ENCODE results near the gene RPLP2. TPM values are rescaled to one million over a fixed set of nuclear protein-coding genes. Genes with fewer than 3 reads are reported as not detected.

RPLP2 gene
- total and polyA plus RNA-seq, 2 donors (not counting 1 experiment from before 2014, with no cell fraction given), result 525 to 3,947 TPM

DNA sequence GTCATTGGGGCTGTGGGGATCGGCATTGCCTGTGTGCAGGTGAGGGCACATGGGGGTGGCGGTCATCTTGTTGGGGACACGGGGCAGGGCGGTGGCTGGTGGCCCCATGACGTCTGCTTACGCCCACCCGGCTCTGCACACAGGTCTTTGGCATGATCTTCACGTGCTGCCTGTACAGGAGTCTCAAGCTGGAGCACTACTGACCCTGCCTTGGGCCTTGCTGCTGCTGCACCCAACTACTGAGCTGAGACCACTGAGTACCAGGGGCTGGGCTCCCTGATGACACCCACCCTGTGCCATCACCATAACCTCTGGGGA, 28.2 kb downstream of the RPLP2 start:
- WGBS (ENCODE audit: insufficient coverage), result 92% methylated on average over 8 of the region's 8 CpGs
- no peak for TF ChIP-seq EZH2 (IDR thresholded peaks at IDR 0.05; ENCODE audit: borderline replicate concordance, insufficient read depth, low read depth, low read length, poor library complexity, severe bottlenecking)
- TF ChIP-seq, protein P1, sequence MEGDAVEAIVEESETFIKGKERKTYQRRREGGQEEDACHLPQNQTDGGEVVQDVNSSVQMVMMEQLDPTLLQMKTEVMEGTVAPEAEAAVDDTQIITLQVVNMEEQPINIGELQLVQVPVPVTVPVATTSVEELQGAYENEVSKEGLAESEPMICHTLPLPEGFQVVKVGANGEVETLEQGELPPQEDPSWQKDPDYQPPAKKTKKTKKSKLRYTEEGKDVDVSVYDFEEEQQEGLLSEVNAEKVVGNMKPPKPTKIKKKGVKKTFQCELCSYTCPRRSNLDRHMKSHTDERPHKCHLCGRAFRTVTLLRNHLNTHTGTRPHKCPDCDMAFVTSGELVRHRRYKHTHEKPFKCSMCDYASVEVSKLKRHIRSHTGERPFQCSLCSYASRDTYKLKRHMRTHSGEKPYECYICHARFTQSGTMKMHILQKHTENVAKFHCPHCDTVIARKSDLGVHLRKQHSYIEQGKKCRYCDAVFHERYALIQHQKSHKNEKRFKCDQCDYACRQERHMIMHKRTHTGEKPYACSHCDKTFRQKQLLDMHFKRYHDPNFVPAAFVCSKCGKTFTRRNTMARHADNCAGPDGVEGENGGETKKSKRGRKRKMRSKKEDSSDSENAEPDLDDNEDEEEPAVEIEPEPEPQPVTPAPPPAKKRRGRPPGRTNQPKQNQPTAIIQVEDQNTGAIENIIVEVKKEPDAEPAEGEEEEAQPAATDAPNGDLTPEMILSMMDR (IDR thresholded peaks at IDR 0.05), result no peak
- Histone ChIP-seq H2AFZ (ENCODE audit: insufficient read depth, low read depth, low read length, poor library complexity, severe bottlenecking) (no peak overlapping the region), H3K27me3 (replicated peaks in 1 of 4; ENCODE audit: control extremely low read depth in 1 of 4, control insufficient read depth in 3 of 4, insufficient read depth in 4 of 4, low read length in 3 of 4) (peaks cover 0 to 18% (median 4%) of the 10 kb centered on the region in 4 experiments), H3K27ac (ENCODE audit: low read length in 2 of 2) (no peak overlapping the region), H3K9me3 (ENCODE audit: control extremely low read depth in 1 of 3, control insufficient read depth in 2 of 3, insufficient read depth in 1 of 3, low read length in 2 of 3) (no peaks in the 10 kb centered on the region), H4K20me1 (ENCODE audit: control insufficient read depth, insufficient read depth, low read length, poor library complexity, severe bottlenecking) (peaks cover 53% of the 10 kb centered on the region), H3K9ac (ENCODE audit: low read length) (no peak overlapping the region), H3K4me1 (ENCODE audit: control insufficient read depth in 2 of 2, insufficient read depth in 2 of 2, low read length in 2 of 2) (peaks cover 17 to 32% of the 10 kb centered on the region in 2 donors), H3K36me3 (replicated peaks in 1 of 2; ENCODE audit: control extremely low read depth in 1 of 2, control insufficient read depth in 1 of 2, extremely low read depth in 1 of 2, insufficient read depth in 2 of 2, low read length in 1 of 2) (peaks cover 0 to 19% of the 10 kb centered on the region in 2 experiments), H3K4me2 (replicated peaks; ENCODE audit: low read depth, low read length, poor library complexity, severe bottlenecking) (no peak overlapping the region), H3K79me2 (ENCODE audit: control insufficient read depth, insufficient read depth, low read length) (peaks cover 20% of the 10 kb centered on the region), H3K4me3 (ENCODE audit: control extremely low read depth in 1 of 5, extremely low read depth in 1 of 5, insufficient read depth in 1 of 5, low read depth in 2 of 5, low read length in 4 of 5) (no peak overlapping the region)
- intact Hi-C loops (cut with micrococcal nuclease), result no loop called here
- H3K4me1 Mint-ChIP-seq, result peaks cover 18% of the 10 kb centered on the region
- no peaks in the 10 kb centered on the region for H3K9me3 Mint-ChIP-seq (ENCODE audit: insufficient read depth)
- CTCF ChIA-PET, result no interaction called here
- H3K4me3 Mint-ChIP-seq, result no peak overlapping the region
- POLR2A ChIA-PET, result no interaction called here
- H3K27me3 Mint-ChIP-seq, result no peaks in the 10 kb centered on the region
- H3K27ac Mint-ChIP-seq, result no peak overlapping the region
- DNase-seq (no peak), ATAC-seq (ENCODE audit: low read depth) (no peak)

DNA sequence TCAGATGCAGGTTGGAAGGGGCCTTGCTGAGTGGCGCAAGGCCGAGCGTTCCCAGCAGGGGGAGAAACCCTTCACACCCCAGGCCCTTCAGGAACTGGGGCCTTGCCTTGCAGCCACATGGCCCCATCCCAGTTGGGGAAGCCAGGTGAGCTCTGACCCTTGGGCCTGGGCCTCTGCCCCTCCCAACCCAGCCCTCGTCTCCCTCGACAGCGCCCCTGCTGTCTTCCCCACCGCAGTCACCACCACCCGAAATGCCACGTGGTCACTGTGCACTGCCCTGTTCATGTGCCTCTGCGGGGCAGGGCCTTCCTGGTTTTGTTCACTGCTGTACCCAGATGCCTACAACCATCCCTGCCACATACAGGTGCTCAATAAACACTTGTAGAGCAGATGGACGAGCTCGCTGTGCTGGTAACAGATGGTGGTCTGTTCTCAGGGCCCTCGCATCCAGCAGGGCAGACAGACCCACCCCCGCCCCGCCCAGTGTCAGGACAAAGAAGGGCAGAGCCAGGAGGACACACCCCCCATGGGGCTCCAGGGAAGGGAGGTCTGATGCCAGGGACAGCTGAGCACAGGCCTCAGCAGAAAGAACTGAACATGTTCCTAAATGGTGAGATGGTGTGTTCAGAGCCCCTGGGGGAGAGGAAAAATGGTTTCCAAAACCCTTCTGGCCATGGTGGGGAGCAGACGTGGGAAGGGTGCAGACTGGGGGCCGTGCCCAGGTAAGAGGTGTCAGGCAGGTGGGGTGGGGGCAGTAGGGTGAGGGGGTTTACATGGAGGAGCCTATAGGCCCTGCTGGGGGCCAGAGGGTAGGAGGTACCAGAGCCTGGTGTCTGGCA, 28.9 kb downstream of the RPLP2 start:
- H3K4me3 Mint-ChIP-seq, result no peak overlapping the region
- H3K4me2 ChIP-seq (replicated peaks; ENCODE audit: low read depth, low read length, poor library complexity, severe bottlenecking), result no peak overlapping the region
- H3K4me1 Mint-ChIP-seq, result peaks cover 21% of the 10 kb centered on the region

More for the DNA sequence above, 28.9 kb downstream of the RPLP2 start:
- 86% methylated on average over 13 of the region's 17 CpGs for WGBS (ENCODE audit: insufficient coverage)
- ChIA-PET CTCF (no interaction called here), POLR2A (interaction anchor here (5.2 kb wide), 1 partner anchor 19 kb away, joined by 29 read pairs; the partner anchor contains the start of gene PNPLA2)
- Histone ChIP-seq H3K27ac (ENCODE audit: low read length in 2 of 2) (no peak overlapping the region), H3K79me2 (ENCODE audit: control insufficient read depth, insufficient read depth, low read length) (peaks cover 20% of the 10 kb centered on the region), H4K20me1 (ENCODE audit: control insufficient read depth, insufficient read depth, low read length, poor library complexity, severe bottlenecking) (peaks cover 53% of the 10 kb centered on the region), H3K9me3 (ENCODE audit: control extremely low read depth in 1 of 3, control insufficient read depth in 2 of 3, insufficient read depth in 1 of 3, low read length in 2 of 3) (no peaks in the 10 kb centered on the region), H3K9ac (ENCODE audit: low read length) (no peak overlapping the region), H2AFZ (ENCODE audit: insufficient read depth, low read depth, low read length, poor library complexity, severe bottlenecking) (no peak overlapping the region), H3K27me3 (replicated peaks in 1 of 4; ENCODE audit: control extremely low read depth in 1 of 4, control insufficient read depth in 3 of 4, insufficient read depth in 4 of 4, low read length in 3 of 4) (peaks cover 0 to 21% (median 5%) of the 10 kb centered on the region in 4 experiments), H3K4me1 (ENCODE audit: control insufficient read depth in 2 of 2, insufficient read depth in 2 of 2, low read length in 2 of 2) (peaks cover 17 to 32% of the 10 kb centered on the region in 2 donors), H3K36me3 (replicated peaks in 1 of 2; ENCODE audit: control extremely low read depth in 1 of 2, control insufficient read depth in 1 of 2, extremely low read depth in 1 of 2, insufficient read depth in 2 of 2, low read length in 1 of 2) (peaks cover 0 to 19% of the 10 kb centered on the region in 2 experiments), H3K4me3 (ENCODE audit: control extremely low read depth in 1 of 5, extremely low read depth in 1 of 5, insufficient read depth in 1 of 5, low read depth in 2 of 5, low read length in 4 of 5) (no peak overlapping the region)
- ATAC-seq (ENCODE audit: low read depth) (no peak), DNase-seq (no peak)
- no peak overlapping the region for H3K27ac Mint-ChIP-seq
- H3K9me3 Mint-ChIP-seq (ENCODE audit: insufficient read depth), result no peaks in the 10 kb centered on the region
- intact Hi-C loops (cut with micrococcal nuclease), result no loop called here
- no peak for TF ChIP-seq EZH2 (IDR thresholded peaks at IDR 0.05; ENCODE audit: borderline replicate concordance, insufficient read depth, low read depth, low read length, poor library complexity, severe bottlenecking)
- TF ChIP-seq, protein P1 (IDR thresholded peaks at IDR 0.05), result no peak
- H3K27me3 Mint-ChIP-seq, result no peaks in the 10 kb centered on the region
